Trophoblast cell (in vitro differentiated cells and primary cell): Measurements from ENCODE around the gene ITFG1.

Source experiments
- DNase-seq, 2 donors: peaks; one replicate each; pipeline ENCODE4 v3.0.0-alpha.2; 2016
- H2AFZ ChIP-seq: 2 replicates; pipeline ENCODE4 v1.6.1; 2013; ENCODE audit warnings: low read length, moderate library complexity, mild to moderate bottlenecking; ENCODE audit not compliant: insufficient read depth, poor library complexity
- H2AK5ac ChIP-seq: 2 replicates; pipeline ENCODE4 v1.6.1; 2013; ENCODE audit warnings: mild to moderate bottlenecking, low read length
- H2BK120ac ChIP-seq: 2 replicates; pipeline ENCODE4 v1.6.1; 2013; ENCODE audit warnings: low read length, mild to moderate bottlenecking, moderate library complexity; ENCODE audit not compliant: insufficient read depth, poor library complexity
- H2BK12ac ChIP-seq: 2 replicates; pipeline ENCODE4 v1.6.1; 2013; ENCODE audit warnings: mild to moderate bottlenecking, low read length, moderate library complexity
- H2BK5ac ChIP-seq: 2 replicates; pipeline ENCODE4 v1.6.1; 2013; ENCODE audit warnings: low read length, low read depth, moderate library complexity, mild to moderate bottlenecking; ENCODE audit not compliant: poor library complexity
- H3K14ac ChIP-seq: 2 replicates; pipeline ENCODE4 v1.6.1; 2013; ENCODE audit warnings: mild to moderate bottlenecking, low read length
- H3K18ac ChIP-seq: 2 replicates; pipeline ENCODE4 v1.6.1; 2013; ENCODE audit warnings: mild to moderate bottlenecking, low read length
- H3K23ac ChIP-seq: 2 replicates; pipeline ENCODE4 v1.6.1; 2013; ENCODE audit warnings: low read length
- H3K27ac ChIP-seq: 2 replicates; pipeline ENCODE4 v1.5.1; 2013; ENCODE audit warnings: low read depth, mild to moderate bottlenecking, inconsistent platforms, low read length, moderate library complexity
- H3K27me3 ChIP-seq: 2 replicates; pipeline ENCODE4 v1.6.1; 2013; ENCODE audit warnings: inconsistent platforms, mild to moderate bottlenecking, low read length, moderate library complexity; ENCODE audit not compliant: insufficient read depth
- H3K36me3 ChIP-seq, 2 experiments: 1 replicate in 1 of 2; 2 replicates in 1 of 2; pipeline ENCODE4 v1.6.1; 2013; ENCODE audit warnings: low read length in 2 of 2, mild to moderate bottlenecking in 2 of 2, moderate library complexity in 1 of 2; ENCODE audit not compliant: insufficient read depth in 2 of 2, control insufficient read depth in 1 of 2
- H3K4ac ChIP-seq: 2 replicates; pipeline ENCODE4 v1.6.1; 2013; ENCODE audit warnings: low read depth, mild to moderate bottlenecking, low read length, moderate library complexity
- H3K4me1 ChIP-seq, 2 experiments: 1 replicate in 1 of 2; 2 replicates in 1 of 2; pipeline ENCODE4 v1.6.1; 2013; ENCODE audit warnings: low read length in 2 of 2, mild to moderate bottlenecking in 2 of 2, moderate library complexity in 1 of 2; ENCODE audit not compliant: insufficient read depth in 2 of 2, control insufficient read depth in 1 of 2
- H3K4me2 ChIP-seq: 2 replicates; pipeline ENCODE4 v1.6.1; 2013; ENCODE audit warnings: inconsistent platforms, mild to moderate bottlenecking, low read length, moderate library complexity
- H3K4me3 ChIP-seq: 2 replicates; pipeline ENCODE4 v1.5.1; 2013; ENCODE audit warnings: mild to moderate bottlenecking, low read depth, low read length, inconsistent platforms
- H3K79me1 ChIP-seq: one replicate; pipeline ENCODE4 v1.6.1; 2013; ENCODE audit warnings: low read length
- H3K79me2 ChIP-seq: 2 replicates; pipeline ENCODE4 v1.6.1; 2013; ENCODE audit warnings: low read length, mild to moderate bottlenecking; ENCODE audit not compliant: control insufficient read depth, insufficient read depth, poor library complexity
- H3K9ac ChIP-seq: 2 replicates; pipeline ENCODE4 v1.6.1; 2013; ENCODE audit warnings: mild to moderate bottlenecking, low read length
- H3K9me3 ChIP-seq: 2 replicates; pipeline ENCODE4 v1.6.1; 2013; ENCODE audit warnings: low read depth, mild to moderate bottlenecking, control low read depth, inconsistent platforms, low read length; ENCODE audit not compliant: insufficient read depth
- H4K12ac ChIP-seq: 2 replicates; pipeline ENCODE4 v1.6.1; 2013; ENCODE audit warnings: low read depth, mild to moderate bottlenecking, low read length, moderate library complexity
- H4K8ac ChIP-seq: 2 replicates; pipeline ENCODE4 v1.6.1; 2013; ENCODE audit warnings: low read depth, mild to moderate bottlenecking, low read length, moderate library complexity
- H4K91ac ChIP-seq: one replicate; pipeline ENCODE4 v1.6.1; 2013; ENCODE audit warnings: low read depth, mild to moderate bottlenecking, low read length, moderate library complexity
- whole genome bisulfite sequencing: extraction: QIAGEN DNeasy Blood & Tissue Kit; methylation state at CpG from one replicate; pipeline ENCODE4 v1.1.7; 2013; ENCODE audit warnings: missing lambda C conversion rate; ENCODE audit not compliant: insufficient read length, insufficient coverage; ENCODE audit errors: extremely low coverage; 5-methylcytosine and 5-hydroxymethylcytosine counted together

ITFG1 gene

GRCh38 chr16:47241061-47241460, 219.8 kb downstream of the ITFG1 start:
- Histone ChIP-seq H3K79me1 (no peaks in the 10 kb centered on the region), H2AK5ac (no peak overlapping the region), H3K4ac (no peak overlapping the region), H4K12ac (no peak overlapping the region), H3K79me2 (no peaks in the 10 kb centered on the region), H3K23ac (no peak overlapping the region), H3K18ac (no peak overlapping the region), H2AFZ (no peak overlapping the region), H3K36me3 (no peaks in the 10 kb centered on the region), H2BK5ac (no peak overlapping the region), H4K8ac (no peak overlapping the region), H3K4me1 (no peaks in the 10 kb centered on the region), H3K27me3 (no peaks in the 10 kb centered on the region), H2BK120ac (no peak overlapping the region), H3K9me3 (no peaks in the 10 kb centered on the region), H4K91ac (no peak overlapping the region), H3K27ac (no peak overlapping the region), H3K4me3 (no peak overlapping the region), H3K4me2 (no peak overlapping the region), H3K14ac (no peak overlapping the region), H3K9ac (no peak overlapping the region), H2BK12ac (no peak overlapping the region)
- no peak for DNase-seq

- H3K4ac ChIP-seq: no peak overlapping the region
- no peak overlapping the region for H2BK12ac ChIP-seq
- no peak overlapping the region for H2BK120ac ChIP-seq
- H3K14ac ChIP-seq: no peak overlapping the region
- no peaks in the 10 kb centered on the region for H3K27me3 ChIP-seq
- no peaks in the 10 kb centered on the region for H3K9me3 ChIP-seq
- no peak overlapping the region for H3K27ac ChIP-seq
- no peak overlapping the region for H2BK5ac ChIP-seq
- no peak overlapping the region for H3K23ac ChIP-seq
- no peak overlapping the region for H3K9ac ChIP-seq
- WGBS: no CpG with 5 or more reads among the region's 6 CpGs
- DNase-seq: no peak
- no peak overlapping the region for H3K18ac ChIP-seq
- H2AFZ ChIP-seq: no peak overlapping the region
- no peaks in the 10 kb centered on the region for H3K79me1 ChIP-seq
- H3K36me3 ChIP-seq: no peaks in the 10 kb centered on the region
- H3K4me1 ChIP-seq: no peaks in the 10 kb centered on the region
- no peak overlapping the region for H4K91ac ChIP-seq
- no peak overlapping the region for H3K4me2 ChIP-seq
- H2AK5ac ChIP-seq: no peak overlapping the region
- H3K4me3 ChIP-seq: no peak overlapping the region
- no peak overlapping the region for H4K12ac ChIP-seq
- H4K8ac ChIP-seq: no peak overlapping the region
- H3K79me2 ChIP-seq: no peaks in the 10 kb centered on the region
Observed at GRCh38 chr16:47236716-47237115, 224.1 kb downstream of the ITFG1 start.

GRCh38 chr16:47230296-47230695, 230.6 kb downstream of the ITFG1 start:
- H3K4ac ChIP-seq: no peak overlapping the region
- no peak overlapping the region for H4K8ac ChIP-seq
- H3K23ac ChIP-seq: no peak overlapping the region
- H2BK12ac ChIP-seq: no peak overlapping the region
- no peak overlapping the region for H2AK5ac ChIP-seq
- H3K9me3 ChIP-seq: no peaks in the 10 kb centered on the region
- no peak overlapping the region for H2BK120ac ChIP-seq
- H3K27ac ChIP-seq: no peak overlapping the region
- no peak overlapping the region for H4K91ac ChIP-seq
- no peak overlapping the region for H3K4me3 ChIP-seq
- no peaks in the 10 kb centered on the region for H3K36me3 ChIP-seq
- no peak overlapping the region for H2BK5ac ChIP-seq
- H2AFZ ChIP-seq: no peak overlapping the region
- H3K4me2 ChIP-seq: no peak overlapping the region
- H3K79me2 ChIP-seq: no peaks in the 10 kb centered on the region
- H3K14ac ChIP-seq: no peak overlapping the region
- no peaks in the 10 kb centered on the region for H3K79me1 ChIP-seq
- no peak overlapping the region for H4K12ac ChIP-seq
- H3K9ac ChIP-seq: no peak overlapping the region
- H3K27me3 ChIP-seq: no peaks in the 10 kb centered on the region
- WGBS: no CpG with 5 or more reads among the region's 6 CpGs
- no peaks in the 10 kb centered on the region for H3K4me1 ChIP-seq
- no peak overlapping the region for H3K18ac ChIP-seq
- DNase-seq: no peak

GRCh38 chr16:47229053-47230050, 231.5 kb downstream of the ITFG1 start:
- Histone ChIP-seq H3K4me3 (no peak overlapping the region), H3K18ac (no peak overlapping the region), H3K4ac (no peak overlapping the region), H3K79me2 (no peaks in the 10 kb centered on the region), H2BK5ac (no peak overlapping the region), H2BK12ac (no peak overlapping the region), H4K91ac (no peak overlapping the region), H3K79me1 (no peaks in the 10 kb centered on the region), H3K4me2 (no peak overlapping the region), H4K12ac (no peak overlapping the region), H4K8ac (no peak overlapping the region), H2AFZ (no peak overlapping the region), H3K27me3 (no peaks in the 10 kb centered on the region), H2BK120ac (no peak overlapping the region), H2AK5ac (no peak overlapping the region), H3K4me1 (no peaks in the 10 kb centered on the region), H3K9ac (no peak overlapping the region), H3K14ac (no peak overlapping the region), H3K36me3 (no peaks in the 10 kb centered on the region), H3K27ac (no peak overlapping the region), H3K23ac (no peak overlapping the region), H3K9me3 (no peaks in the 10 kb centered on the region)
- no peak for DNase-seq
- WGBS: no CpG with 5 or more reads among the region's 7 CpGs
